Keratinocyte (primary cell): ENCODE measurements around the gene SSX4B.
"Not testable (repeated sequence)": the region's sequence is repeated elsewhere in the genome, so short reads cannot be mapped to it uniquely, and the experiment has no call there.

Experiments used
- EZH2 ChIP-seq: IDR thresholded peaks from one replicate; pipeline ENCODE4 v1.6.1; 2012; ENCODE audit warnings: inconsistent platforms, mild to moderate bottlenecking, low read length, moderate library complexity
- TF ChIP-seq, protein P1 (sequence below), 3 experiments: IDR thresholded peaks in 1 of 3; conservative IDR thresholded peaks in 1 of 3; optimal IDR thresholded peaks in 1 of 3; 2 replicates in 2 of 3; 3 replicates in 1 of 3; pipeline versions ENCODE3 to v1.5.1; 2011; ENCODE audit warnings: low read length in 3 of 3, mild to moderate bottlenecking in 3 of 3, moderate library complexity in 2 of 3, control low read depth in 1 of 3, inconsistent platforms in 1 of 3; ENCODE audit not compliant: insufficient read depth in 2 of 3; ENCODE audit errors: extremely low read depth in 1 of 3

- TF ChIP-seq, protein P1, sequence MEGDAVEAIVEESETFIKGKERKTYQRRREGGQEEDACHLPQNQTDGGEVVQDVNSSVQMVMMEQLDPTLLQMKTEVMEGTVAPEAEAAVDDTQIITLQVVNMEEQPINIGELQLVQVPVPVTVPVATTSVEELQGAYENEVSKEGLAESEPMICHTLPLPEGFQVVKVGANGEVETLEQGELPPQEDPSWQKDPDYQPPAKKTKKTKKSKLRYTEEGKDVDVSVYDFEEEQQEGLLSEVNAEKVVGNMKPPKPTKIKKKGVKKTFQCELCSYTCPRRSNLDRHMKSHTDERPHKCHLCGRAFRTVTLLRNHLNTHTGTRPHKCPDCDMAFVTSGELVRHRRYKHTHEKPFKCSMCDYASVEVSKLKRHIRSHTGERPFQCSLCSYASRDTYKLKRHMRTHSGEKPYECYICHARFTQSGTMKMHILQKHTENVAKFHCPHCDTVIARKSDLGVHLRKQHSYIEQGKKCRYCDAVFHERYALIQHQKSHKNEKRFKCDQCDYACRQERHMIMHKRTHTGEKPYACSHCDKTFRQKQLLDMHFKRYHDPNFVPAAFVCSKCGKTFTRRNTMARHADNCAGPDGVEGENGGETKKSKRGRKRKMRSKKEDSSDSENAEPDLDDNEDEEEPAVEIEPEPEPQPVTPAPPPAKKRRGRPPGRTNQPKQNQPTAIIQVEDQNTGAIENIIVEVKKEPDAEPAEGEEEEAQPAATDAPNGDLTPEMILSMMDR (optimal IDR thresholded peaks at IDR 0.05 in 1 of 3, IDR thresholded peaks at IDR 0.05 in 1 of 3, conservative IDR thresholded peaks at IDR 0.05 in 1 of 3; ENCODE audit: extremely low read depth in 1 of 3, insufficient read depth in 2 of 3, low read length in 3 of 3) = not testable (repeated sequence)
- not testable (repeated sequence) for TF ChIP-seq EZH2
Measured at GRCh38 chrX:48370408-48370807, 41.4 kb downstream of the SSX4B start.
